HG03139 (cell line): ENCODE data around the gene ADCY7.
A peak's percentile ranks its signal among the peaks of the same experiment; 100 is the strongest.

ENCODE experiments used
- ATAC-seq: cut with Tn5 transposase; IDR thresholded peaks from one replicate; pipeline ENCODE4 v1.9.1; 2021; ENCODE audit not compliant: unreplicated experiment

Gene ADCY7

DNA sequence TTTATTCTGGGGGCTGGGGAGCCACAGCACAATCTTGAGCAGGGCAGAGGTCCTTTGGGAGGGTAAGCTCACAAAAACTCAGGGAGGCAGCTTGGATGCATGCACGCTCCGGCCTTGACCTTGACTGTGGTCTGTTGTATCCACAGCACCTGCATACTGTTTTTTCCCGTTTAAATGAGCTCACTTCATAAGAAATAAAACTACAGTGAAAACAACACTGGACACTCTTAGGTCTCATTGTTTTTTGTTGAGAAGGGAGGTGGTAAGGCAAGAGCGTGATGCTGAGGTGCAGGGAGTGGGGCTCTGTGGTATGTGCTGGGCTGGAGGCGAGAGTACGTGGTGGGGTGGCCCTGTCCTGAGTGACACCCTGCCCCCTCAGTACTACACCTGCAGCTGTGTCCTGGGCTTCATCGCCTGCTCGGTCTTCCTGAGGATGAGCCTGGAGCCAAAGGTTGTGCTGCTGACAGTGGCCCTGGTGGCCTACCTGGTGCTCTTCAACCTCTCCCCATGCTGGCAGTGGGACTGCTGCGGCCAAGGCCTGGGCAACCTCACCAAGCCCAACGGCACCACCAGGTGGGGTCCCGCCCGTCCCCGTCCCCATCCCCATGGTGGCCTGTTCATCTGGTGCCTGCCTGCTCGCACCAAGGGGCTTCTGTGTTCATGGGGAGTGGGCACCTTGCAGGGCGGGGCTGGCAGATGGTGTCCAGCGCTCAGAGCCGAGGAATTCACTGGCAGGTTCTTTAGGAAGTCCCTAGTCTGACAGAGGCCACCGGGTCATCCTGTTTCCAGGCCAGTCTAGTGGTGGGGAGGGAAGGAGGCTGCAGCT lies 44.2 kb downstream of the ADCY7 start:
- no peak for ATAC-seq

DNA sequence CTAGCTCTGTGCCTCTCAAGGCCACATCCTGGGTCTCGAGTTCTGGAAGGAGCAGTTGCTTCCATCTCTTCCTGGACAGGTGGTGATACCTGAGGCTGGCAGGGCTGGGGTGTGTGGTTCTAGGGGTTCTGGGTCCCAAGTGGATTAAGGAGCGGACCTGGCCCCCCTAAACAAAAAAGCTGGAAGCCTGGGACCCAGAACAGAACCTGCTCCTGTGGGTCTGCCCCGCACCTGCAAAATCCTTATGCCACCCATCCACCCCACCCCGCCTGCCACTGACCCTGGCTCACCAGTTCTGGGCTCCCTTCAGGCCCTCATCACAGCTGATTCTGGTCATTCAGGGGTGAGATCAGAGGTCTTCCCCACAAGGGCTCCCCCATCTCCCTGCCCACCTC lies 44.8 kb downstream of the ADCY7 start:
- ATAC-seq, result no peak

DNA sequence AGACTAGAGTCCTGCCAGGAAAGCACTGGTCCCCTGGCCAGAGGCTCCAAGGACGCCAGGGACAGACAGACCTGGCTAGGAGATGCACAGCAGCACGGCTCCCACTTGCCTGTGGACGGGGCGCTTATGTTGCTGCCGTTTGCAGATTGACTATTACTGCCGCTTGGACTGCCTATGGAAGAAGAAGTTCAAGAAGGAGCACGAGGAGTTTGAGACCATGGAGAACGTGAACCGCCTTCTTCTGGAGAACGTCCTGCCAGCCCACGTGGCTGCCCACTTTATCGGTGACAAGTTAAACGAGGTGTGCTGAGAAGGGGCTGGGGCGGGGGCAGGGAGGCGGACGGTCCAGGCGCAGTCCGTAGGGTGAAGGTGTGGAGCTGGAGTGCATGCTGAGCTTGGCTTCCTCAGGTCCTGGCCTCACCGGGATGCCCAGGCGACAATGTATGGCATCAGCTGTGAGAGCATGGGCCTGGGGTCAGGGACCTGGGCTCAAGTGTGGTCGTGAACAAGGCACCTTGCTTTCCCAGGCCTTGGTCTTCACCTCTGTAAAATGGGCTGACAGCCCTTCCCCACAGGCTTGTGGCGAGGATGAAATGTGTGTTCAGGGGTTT lies 45.6 kb downstream of the ADCY7 start:
- ATAC-seq, result no peak

DNA sequence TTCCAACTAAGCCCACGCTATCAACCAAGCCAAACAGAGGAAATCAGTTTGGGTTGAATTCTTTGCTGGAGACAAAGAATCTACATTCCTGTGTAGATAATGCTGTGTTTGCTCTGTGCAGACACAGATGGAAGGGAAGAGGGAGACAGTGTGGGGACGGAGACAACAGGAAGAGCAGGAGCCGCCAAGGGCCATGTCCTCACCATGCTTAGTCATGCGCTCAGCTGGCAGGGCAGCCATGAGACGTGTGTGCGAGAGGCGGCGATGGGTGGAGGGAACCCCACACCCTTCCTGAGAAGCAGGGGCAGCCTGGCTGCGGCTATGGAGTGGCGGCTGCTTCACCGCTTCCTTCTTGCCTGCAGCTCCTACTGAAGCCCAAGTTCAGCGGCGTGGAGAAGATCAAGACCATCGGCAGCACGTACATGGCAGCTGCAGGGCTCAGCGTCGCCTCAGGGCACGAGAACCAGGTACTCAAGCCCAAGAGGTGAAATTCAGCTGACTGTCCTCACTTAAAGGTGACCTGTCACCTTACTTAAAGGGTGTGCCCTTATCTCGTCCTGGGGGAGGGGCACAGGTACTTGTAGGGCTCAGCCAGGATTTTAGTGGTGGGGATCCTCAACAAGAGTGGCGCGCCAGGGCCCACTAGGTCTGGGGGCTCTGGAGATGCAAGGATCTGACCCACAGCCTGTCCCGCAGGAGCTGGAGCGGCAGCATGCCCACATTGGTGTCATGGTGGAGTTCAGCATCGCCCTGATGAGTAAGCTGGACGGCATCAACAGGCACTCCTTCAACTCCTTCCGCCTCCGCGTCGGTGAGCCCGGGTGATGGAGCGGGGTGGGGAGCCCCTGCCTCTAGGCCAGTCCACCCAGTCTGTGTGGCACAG lies 47.5 kb downstream of the ADCY7 start:
- no peak for ATAC-seq

- no peak for ATAC-seq
Observed at GRCh38 chr16:50314665-50315064, 48.3 kb downstream of the ADCY7 start.

GRCh38 chr16:50315346-50315997 lies 49.1 kb downstream of the ADCY7 start:
- no peak for ATAC-seq

DNA sequence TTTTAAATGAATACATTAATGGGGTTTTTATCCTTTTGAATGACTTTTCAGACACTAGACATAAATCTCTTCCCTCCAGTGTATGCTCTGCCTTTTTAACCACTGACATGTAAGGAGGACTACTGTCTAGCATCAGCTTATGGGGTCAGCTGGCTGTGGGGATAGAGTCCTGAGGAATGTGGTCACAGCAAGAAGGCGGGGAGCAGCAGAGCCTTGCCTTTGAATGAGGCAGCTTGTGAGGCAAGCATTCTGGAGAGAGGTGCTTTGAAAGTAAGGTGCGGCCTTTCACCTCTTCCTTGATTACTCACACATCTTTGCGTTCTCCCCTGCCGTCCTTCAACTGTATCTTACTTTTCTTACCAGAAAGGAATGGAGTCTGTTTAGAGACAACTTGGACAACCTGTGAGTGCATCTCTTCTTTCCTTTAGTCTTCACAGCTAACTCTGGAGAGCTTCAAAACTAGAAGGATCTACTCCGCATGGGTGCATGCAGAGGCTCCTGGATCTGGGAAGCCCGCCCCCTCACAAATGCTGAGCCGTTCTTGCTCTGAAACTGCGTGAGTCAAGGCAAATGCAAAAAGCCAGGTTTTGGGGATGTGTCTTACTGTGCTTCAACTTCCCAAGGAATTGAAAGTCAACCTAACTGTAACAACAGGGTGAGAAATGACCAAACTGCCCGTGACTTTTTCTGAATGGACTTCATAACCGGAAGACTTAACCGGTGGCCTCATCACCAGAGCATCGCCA lies 49.9 kb downstream of the ADCY7 start:
- ATAC-seq, result no peak

- ATAC-seq, result no peak
Observed at GRCh38 chr16:50316848-50317630, 50.7 kb downstream of the ADCY7 start.

GRCh38 chr16:50318796-50319578 lies 52.6 kb downstream of the ADCY7 start:
- no peak for ATAC-seq

DNA sequence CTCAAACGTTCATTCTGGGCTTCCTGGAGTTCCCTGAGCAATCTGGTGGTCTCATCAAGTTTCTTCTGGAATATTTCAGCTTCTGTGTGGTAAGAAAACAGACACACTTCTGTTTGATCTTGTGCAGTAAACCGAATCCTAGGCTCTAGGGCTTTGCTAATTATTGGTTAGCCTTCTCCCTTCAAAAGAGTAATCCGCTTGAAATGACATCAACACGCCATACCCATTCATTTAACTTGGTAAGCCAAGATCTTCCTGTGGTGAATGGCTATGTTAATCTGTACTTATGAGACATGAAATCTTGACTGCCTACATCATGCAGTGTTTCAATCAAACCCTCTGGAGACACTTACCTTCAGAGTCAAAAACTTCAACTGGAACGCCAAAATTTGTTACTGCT lies 54.0 kb downstream of the ADCY7 start:
- ATAC-seq, result no peak

GRCh38 chr16:50322333-50322732 lies 56.0 kb downstream of the ADCY7 start:
- ATAC-seq, result no peak

DNA sequence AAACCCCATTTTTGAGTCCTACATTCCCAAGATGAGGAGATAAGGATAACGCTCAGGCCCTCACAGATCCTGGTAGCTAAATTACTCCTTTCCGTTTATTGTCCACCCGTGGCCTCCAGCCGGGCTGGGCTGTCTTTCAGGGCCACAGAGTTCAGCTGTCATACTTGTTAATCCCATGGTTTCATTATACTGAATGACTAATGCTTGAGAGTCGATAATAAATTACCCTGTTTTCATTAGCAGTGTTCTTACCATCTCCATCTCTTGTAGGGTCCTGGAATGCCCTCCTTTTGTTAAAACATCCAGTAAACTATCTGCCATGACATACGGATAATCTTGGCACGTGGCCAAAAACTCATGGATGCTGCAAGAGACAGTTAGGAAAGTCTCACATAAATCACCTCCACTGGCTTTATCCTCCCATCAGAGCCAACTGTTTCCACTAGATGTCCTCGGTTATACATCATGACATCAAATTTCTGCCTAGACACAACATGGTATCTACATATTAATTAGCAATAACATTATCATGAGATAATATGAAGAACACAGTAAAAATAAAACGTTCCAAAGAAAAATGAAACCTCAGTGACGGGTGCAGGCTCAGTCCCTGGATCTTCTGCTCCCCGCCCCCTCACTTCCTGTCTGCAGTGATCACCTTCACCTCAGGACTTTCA lies 57.1 kb downstream of the ADCY7 start:
- no peak for ATAC-seq

DNA sequence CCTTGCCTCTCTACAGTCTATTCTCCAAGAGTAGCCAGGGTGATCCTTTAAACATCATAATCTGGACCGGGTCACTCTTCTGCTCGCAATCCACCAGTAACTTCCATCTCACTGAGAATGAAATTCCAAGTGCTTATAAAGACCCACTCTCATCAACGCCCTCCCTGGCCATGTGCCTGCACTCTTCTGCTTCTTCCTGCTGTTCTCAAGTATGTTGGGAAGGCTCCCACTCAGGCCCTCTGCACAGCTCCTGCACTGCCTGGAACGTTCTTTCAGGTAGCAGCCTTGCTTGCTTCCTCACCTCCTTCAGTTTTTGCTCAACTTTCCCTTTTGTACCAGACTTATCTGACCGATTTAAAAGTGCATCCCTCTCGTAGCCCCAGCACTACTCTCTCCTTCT lies 58.0 kb downstream of the ADCY7 start:
- no peak for ATAC-seq

- ATAC-seq, result no peak
Observed at GRCh38 chr16:50326264-50326663, 59.9 kb downstream of the ADCY7 start.

DNA sequence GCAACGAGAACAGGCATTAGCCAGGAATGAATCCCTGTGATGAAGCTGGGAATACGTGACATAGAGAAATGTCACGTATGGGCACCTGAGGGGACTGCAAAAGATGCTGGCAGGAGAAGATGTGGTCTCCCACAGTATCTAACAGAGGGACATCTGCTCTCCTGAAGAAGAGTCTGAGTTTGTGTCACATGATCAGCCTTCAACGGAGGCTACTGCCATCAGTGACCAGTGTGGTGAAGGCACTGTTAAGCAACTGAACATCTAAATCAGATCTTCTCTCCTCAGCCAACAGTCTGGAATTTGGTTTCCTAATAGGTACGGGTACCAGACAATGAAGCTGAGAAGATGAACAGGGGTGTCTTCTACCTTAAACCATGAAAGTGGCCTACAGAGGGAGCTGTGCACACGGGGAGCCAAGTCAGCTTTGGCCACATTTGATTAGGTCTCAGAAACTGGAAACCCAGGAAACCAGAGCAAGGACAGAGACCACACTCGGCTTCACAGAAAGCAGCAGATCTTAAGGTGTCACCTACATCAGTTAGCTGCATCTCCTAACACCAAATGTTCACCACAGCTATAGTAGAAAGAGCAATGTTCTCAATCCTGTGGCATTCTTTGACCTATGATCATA lies 60.6 kb downstream of the ADCY7 start:
- ATAC-seq, result peak; percentile 55

GRCh38 chr16:50329446-50330189 lies 63.3 kb downstream of the ADCY7 start:
- ATAC-seq, result no peak

GRCh38 chr16:50331570-50331969 lies 65.2 kb downstream of the ADCY7 start:
- no peak for ATAC-seq
